ENCODE data around the gene FLCN.

DNA sequence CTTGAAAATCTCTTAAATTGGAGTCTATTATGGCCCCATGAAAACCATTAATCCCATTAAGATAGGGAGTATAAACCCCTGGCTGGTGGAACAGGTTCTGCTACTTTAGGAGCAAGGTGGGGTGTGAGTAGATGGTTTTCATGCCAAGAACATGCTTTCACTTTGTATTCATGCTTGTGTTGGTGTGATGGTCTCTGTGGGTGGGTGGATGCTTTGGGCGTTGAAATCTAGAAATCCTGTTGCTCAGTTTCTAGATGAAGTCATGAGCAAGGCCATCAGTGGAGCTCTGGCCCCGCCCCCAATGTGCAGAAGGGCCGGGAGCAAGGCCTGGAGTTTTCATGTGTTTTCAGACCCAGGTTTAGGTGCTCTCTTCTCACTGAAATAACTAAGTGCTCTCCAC is 50.9 kb downstream of the FLCN start:
- TF ChIP-seq POLR2AphosphoS5 (IDR thresholded peaks at IDR 0.05) (no peak), EP300 (IDR thresholded peaks at IDR 0.05) (no peak)
- TF ChIP-seq, protein P1, sequence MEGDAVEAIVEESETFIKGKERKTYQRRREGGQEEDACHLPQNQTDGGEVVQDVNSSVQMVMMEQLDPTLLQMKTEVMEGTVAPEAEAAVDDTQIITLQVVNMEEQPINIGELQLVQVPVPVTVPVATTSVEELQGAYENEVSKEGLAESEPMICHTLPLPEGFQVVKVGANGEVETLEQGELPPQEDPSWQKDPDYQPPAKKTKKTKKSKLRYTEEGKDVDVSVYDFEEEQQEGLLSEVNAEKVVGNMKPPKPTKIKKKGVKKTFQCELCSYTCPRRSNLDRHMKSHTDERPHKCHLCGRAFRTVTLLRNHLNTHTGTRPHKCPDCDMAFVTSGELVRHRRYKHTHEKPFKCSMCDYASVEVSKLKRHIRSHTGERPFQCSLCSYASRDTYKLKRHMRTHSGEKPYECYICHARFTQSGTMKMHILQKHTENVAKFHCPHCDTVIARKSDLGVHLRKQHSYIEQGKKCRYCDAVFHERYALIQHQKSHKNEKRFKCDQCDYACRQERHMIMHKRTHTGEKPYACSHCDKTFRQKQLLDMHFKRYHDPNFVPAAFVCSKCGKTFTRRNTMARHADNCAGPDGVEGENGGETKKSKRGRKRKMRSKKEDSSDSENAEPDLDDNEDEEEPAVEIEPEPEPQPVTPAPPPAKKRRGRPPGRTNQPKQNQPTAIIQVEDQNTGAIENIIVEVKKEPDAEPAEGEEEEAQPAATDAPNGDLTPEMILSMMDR (IDR thresholded peaks at IDR 0.05) = no peak

All from suprapubic skin (tissue), 4 donors.